GM13977 (cell line): Measurements from ENCODE around the gene CBR3.
"Not testable (repeated sequence)": the region's sequence is repeated elsewhere in the genome, so short reads cannot be mapped to it uniquely, and the experiment has no call there.

Source experiments
- DNase-seq: peaks from one replicate; pipeline ENCODE4 v3.0.0; 2012; ENCODE audit warnings: low spot score
- CTCF ChIP-seq: IDR thresholded peaks from 2 replicates; pipeline ENCODE4 v1.5.1; 2012; ENCODE audit warnings: mild to moderate bottlenecking, control low read depth; ENCODE audit not compliant: insufficient read depth; ENCODE audit errors: extremely low read depth, missing control alignments
- in situ Hi-C: fragments of 300-500 bp; cut with MboI; formaldehyde crosslinking; loops from one replicate; pipeline ENCODE4 v1.12.0; 2022; ENCODE audit warnings: low sequenced_read_pairs, low pct_unique_long_range_greater_than_20kb, mixed read lengths, inconsistent platforms; ENCODE audit not compliant: unreplicated experiment

CBR3 gene

GRCh38 chr21:36097427-36098181, 37.3 kb upstream of the CBR3 start:
- DNase-seq, result peak; percentile 38
- no peak for TF ChIP-seq CTCF
- in situ Hi-C loops, result no loop called here

DNA sequence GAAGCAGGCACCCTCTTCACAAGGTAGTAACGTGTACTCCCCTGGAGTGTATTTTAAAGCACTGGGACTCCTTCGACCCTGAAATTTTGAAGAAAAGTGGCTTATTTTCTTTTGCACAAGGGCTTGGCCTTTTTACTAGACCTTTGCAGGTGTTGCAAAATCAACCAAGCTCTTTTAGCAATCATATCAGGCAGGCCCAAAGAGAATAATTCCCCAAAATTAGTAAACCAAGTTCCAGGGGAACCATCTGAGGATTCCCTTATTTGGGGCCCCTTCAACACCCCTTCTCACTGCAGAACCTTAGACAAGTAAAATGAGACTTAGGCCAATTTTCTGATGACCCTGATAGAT, 36.7 kb upstream of the CBR3 start:
- no peak for DNase-seq
- TF ChIP-seq CTCF, result no peak
- in situ Hi-C loops, result no loop called here

- in situ Hi-C loops, result no loop called here
- TF ChIP-seq CTCF, result no peak
- DNase-seq, result no peak
Observed at GRCh38 chr21:36099000-36099399, 35.9 kb upstream of the CBR3 start.

DNA sequence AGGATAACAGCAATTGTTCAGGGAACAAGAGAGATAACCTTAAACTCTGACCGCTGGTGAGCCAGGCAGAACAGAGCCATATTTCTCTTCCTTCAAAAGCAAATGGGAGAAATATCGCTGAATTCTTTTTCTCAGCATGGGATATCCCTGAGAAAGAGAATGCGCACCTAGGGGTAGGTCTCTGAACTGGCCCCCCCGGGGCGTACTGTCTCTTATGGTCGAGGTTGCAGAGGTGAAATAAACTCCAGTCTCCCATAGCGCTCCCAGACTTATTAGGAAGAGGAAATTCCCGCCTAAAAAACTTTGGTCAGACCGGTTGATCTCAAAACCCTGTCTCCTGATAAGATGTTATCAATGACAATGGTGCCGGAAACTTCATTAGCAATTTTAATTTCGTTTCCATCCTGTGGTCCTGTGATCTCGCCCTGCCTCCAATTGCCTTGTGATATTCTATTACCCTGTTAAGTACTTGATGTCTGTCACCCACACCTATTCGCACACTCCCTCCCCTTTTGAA, 35.1 kb upstream of the CBR3 start:
- in situ Hi-C loops, DNase-seq: not testable (repeated sequence)

DNA sequence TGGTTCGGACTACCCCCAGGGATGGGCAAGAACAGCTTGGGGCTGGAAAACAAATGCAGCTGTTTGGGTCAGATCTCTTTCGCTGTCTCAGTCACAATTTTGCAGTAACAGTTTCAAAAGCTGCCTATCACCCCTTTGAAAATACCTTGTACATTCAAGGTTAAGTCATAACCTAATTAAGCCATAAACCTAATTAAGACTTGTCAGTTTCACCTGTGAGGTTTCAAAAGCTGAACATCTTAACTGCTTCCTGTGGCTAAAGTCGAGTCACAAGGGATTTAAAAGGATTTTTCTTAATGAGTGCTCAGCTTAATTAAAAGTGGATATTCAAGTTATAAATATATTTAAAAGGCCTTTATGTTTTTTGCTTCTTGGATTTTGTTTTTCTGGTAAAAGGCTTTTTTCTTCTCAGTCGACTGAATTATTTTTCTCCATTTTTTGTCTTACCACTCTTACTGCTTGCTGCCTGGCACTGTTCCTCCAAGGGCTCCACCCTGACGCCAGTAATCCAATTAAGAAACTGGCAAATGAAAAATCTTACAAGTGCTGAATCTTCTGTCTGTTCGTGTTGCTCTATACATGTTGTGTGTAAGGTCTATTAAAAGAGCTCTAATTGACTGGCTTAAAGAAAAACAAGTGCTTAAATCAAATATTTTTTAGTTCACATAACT, 33.8 kb upstream of the CBR3 start:
- in situ Hi-C loops, result no loop called here
- DNase-seq, result no peak
- no peak for TF ChIP-seq CTCF

- in situ Hi-C loops, result no loop called here
- no peak for DNase-seq
- TF ChIP-seq CTCF, result no peak
Observed at GRCh38 chr21:36103434-36103833, 31.4 kb upstream of the CBR3 start.
